NCI-H345 (cell line): Measurements from ENCODE around the gene RARRES1.

Experiments
- DNase-seq: peaks from one replicate; lab custom pipeline; 2025; lab: John Stamatoyannopoulos, UW

RARRES1 gene

GRCh38 chr3:158765518-158766205 is 33.4 kb upstream of the RARRES1 start:
- no peak for DNase-seq

- no peak for DNase-seq
Observed at GRCh38 chr3:158763421-158763820, 31.2 kb upstream of the RARRES1 start.

GRCh38 chr3:158762701-158763100 is 30.4 kb upstream of the RARRES1 start:
- no peak for DNase-seq

- no peak for DNase-seq
Observed at GRCh38 chr3:158761350-158761749, 29.1 kb upstream of the RARRES1 start.

GRCh38 chr3:158755421-158755820 is 23.2 kb upstream of the RARRES1 start:
- DNase-seq: no peak

GRCh38 chr3:158753854-158754253 is 21.6 kb upstream of the RARRES1 start:
- no peak for DNase-seq

GRCh38 chr3:158751316-158751715 is 19.1 kb upstream of the RARRES1 start:
- DNase-seq: no peak

- DNase-seq: no peak
Observed at GRCh38 chr3:158750016-158750415, 17.8 kb upstream of the RARRES1 start.

GRCh38 chr3:158749526-158749925 is 17.3 kb upstream of the RARRES1 start:
- DNase-seq: no peak

GRCh38 chr3:158748237-158748828 is 16.1 kb upstream of the RARRES1 start:
- no peak for DNase-seq

GRCh38 chr3:158747417-158747816 is 15.2 kb upstream of the RARRES1 start:
- DNase-seq: no peak

GRCh38 chr3:158745551-158745950 is 13.3 kb upstream of the RARRES1 start:
- DNase-seq: no peak

GRCh38 chr3:158744567-158745288 is 12.5 kb upstream of the RARRES1 start:
- no peak for DNase-seq

- DNase-seq: no peak
Observed at GRCh38 chr3:158743664-158744566, 11.7 kb upstream of the RARRES1 start.

- no peak for DNase-seq
Observed at GRCh38 chr3:158742871-158743663, 10.8 kb upstream of the RARRES1 start.

- no peak for DNase-seq
Observed at GRCh38 chr3:158739661-158740060, 7.4 kb upstream of the RARRES1 start.

GRCh38 chr3:158739078-158739477 is 6.8 kb upstream of the RARRES1 start:
- no peak for DNase-seq

GRCh38 chr3:158738653-158739052 is 6.4 kb upstream of the RARRES1 start:
- no peak for DNase-seq

- no peak for DNase-seq
Observed at GRCh38 chr3:158737976-158738615, 5.8 kb upstream of the RARRES1 start.

- DNase-seq: no peak
Observed at GRCh38 chr3:158737410-158737809, 5.2 kb upstream of the RARRES1 start.
